Hepatocyte (in vitro differentiated cells): ENCODE measurements around the gene FAM124A. TPM values are rescaled to one million over a fixed set of nuclear protein-coding genes. Genes with fewer than 3 reads are reported as not detected.

Source experiments
- DNase-seq: peaks from one replicate; pipeline ENCODE4 v3.0.0-alpha.2; 2016; ENCODE audit warnings: low spot score
- H2AFZ ChIP-seq: fragments of 200-600 bp; sonication (generic); 2 replicates; pipeline ENCODE4 v1.6.0; 2016; ENCODE audit warnings: antibody characterized with exemption, mild to moderate bottlenecking
- H3K27ac ChIP-seq: fragments of 200-600 bp; sonication (generic); 2 replicates; pipeline ENCODE4 v1.5.1; 2016; ENCODE audit warnings: mild to moderate bottlenecking
- H3K27me3 ChIP-seq: fragments of 200-600 bp; sonication (generic); 2 replicates; pipeline ENCODE4 v1.6.1; 2016
- H3K36me3 ChIP-seq: fragments of 200-600 bp; sonication (generic); replicated peaks from 2 replicates; pipeline ENCODE4 v1.5.1; 2016; ENCODE audit warnings: low read depth; ENCODE audit not compliant: insufficient read depth
- H3K4me1 ChIP-seq: fragments of 200-600 bp; sonication (generic); 2 replicates; pipeline ENCODE4 v1.5.1; 2016; ENCODE audit warnings: mild to moderate bottlenecking, moderate library complexity; ENCODE audit not compliant: insufficient read depth
- H3K4me2 ChIP-seq: fragments of 200-600 bp; sonication (generic); 2 replicates; pipeline ENCODE4 v1.6.0; 2016
- H3K4me3 ChIP-seq: fragments of 200-600 bp; sonication (generic); 2 replicates; pipeline ENCODE4 v1.5.1; 2016; ENCODE audit warnings: mild to moderate bottlenecking
- H3K79me2 ChIP-seq: fragments of 200-600 bp; sonication (generic); 2 replicates; pipeline ENCODE4 v1.6.0; 2017; ENCODE audit warnings: mild to moderate bottlenecking
- H3K9me2 ChIP-seq: fragments of 200-600 bp; sonication (generic); replicated peaks from 2 replicates; pipeline ENCODE4 v1.6.0; 2017; ENCODE audit warnings: mild to moderate bottlenecking; ENCODE audit not compliant: insufficient read depth
- H3K9me3 ChIP-seq: fragments of 200-600 bp; sonication (generic); 2 replicates; pipeline ENCODE4 v1.5.1; 2016; ENCODE audit warnings: low read depth, mild to moderate bottlenecking
- H4K20me1 ChIP-seq: fragments of 200-600 bp; sonication (generic); 2 replicates; pipeline ENCODE4 v1.6.0; 2016; ENCODE audit warnings: mild to moderate bottlenecking; ENCODE audit not compliant: insufficient read depth, poor library complexity, severe bottlenecking
- EZH2 ChIP-seq: fragments of 200-600 bp; sonication (generic); IDR thresholded peaks from 2 replicates; pipeline ENCODE4 v1.6.1; 2016; ENCODE audit warnings: antibody characterized with exemption, mild to moderate bottlenecking, borderline replicate concordance
- EZH2phosphoT487 ChIP-seq: fragments of 200-600 bp; sonication (generic); IDR thresholded peaks from one replicate; pipeline ENCODE4 v1.6.1; 2018; ENCODE audit warnings: antibody characterized with exemption, mild to moderate bottlenecking, low read depth, moderate library complexity; ENCODE audit not compliant: unreplicated experiment, severe bottlenecking
- WGBS: methylation state at CpG from one replicate; pipeline ENCODE4 v1.1.6; 2016; ENCODE audit warnings: low lambda C conversion rate; ENCODE audit errors: missing lambda C conversion rate; 5-methylcytosine and 5-hydroxymethylcytosine counted together
- polyA plus RNA-seq: library from polyadenylated mRNA; unstranded; fragments of >200 nt; fragmentation: Nextera tagmentation; extraction: Ambion mirVana; gene quantifications from 2 replicates; pipeline ENCODE4 v1.2.1, GENCODE V29; 2016
- total RNA-seq: library from RNA; depleted of rRNA; stranded (reverse); fragments of >200 nt; gene quantifications from 2 replicates; pipeline ENCODE4 v1.2.3, GENCODE V29; 2014
- TF ChIP-seq, protein P1 (sequence below): fragments of 200-600 bp; sonication (generic); IDR thresholded peaks from 2 replicates; pipeline ENCODE4 v1.5.1; 2016; ENCODE audit warnings: antibody characterized with exemption, mild to moderate bottlenecking; ENCODE audit not compliant: poor library complexity

FAM124A gene
- total and polyA plus RNA-seq, 2 experiments from 2014 or later, result 0.60 to 1.7 TPM

GRCh38 chr13:51251480-51251879 is 29.3 kb downstream of the FAM124A start:
- DNase-seq, result no peak
- Histone ChIP-seq H3K27ac (no peak overlapping the region), H3K27me3 (no peaks in the 10 kb centered on the region), H3K4me2 (no peak overlapping the region), H3K36me3 (no peaks in the 10 kb centered on the region), H2AFZ (no peak overlapping the region), H3K79me2 (no peaks in the 10 kb centered on the region), H3K9me2 (no peaks in the 10 kb centered on the region), H4K20me1 (no peaks in the 10 kb centered on the region), H3K4me1 (no peaks in the 10 kb centered on the region), H3K4me3 (no peak overlapping the region), H3K9me3 (no peaks in the 10 kb centered on the region)
- WGBS, result 97% methylated on average over 30 of the region's 31 CpGs
- TF ChIP-seq, protein P1, sequence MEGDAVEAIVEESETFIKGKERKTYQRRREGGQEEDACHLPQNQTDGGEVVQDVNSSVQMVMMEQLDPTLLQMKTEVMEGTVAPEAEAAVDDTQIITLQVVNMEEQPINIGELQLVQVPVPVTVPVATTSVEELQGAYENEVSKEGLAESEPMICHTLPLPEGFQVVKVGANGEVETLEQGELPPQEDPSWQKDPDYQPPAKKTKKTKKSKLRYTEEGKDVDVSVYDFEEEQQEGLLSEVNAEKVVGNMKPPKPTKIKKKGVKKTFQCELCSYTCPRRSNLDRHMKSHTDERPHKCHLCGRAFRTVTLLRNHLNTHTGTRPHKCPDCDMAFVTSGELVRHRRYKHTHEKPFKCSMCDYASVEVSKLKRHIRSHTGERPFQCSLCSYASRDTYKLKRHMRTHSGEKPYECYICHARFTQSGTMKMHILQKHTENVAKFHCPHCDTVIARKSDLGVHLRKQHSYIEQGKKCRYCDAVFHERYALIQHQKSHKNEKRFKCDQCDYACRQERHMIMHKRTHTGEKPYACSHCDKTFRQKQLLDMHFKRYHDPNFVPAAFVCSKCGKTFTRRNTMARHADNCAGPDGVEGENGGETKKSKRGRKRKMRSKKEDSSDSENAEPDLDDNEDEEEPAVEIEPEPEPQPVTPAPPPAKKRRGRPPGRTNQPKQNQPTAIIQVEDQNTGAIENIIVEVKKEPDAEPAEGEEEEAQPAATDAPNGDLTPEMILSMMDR, result no peak
- TF ChIP-seq EZH2 (no peak), EZH2phosphoT487 (no peak)

GRCh38 chr13:51252954-51253532 is 30.8 kb downstream of the FAM124A start:
- Histone ChIP-seq H3K27ac (no peak overlapping the region), H2AFZ (no peak overlapping the region), H3K36me3 (no peaks in the 10 kb centered on the region), H3K9me3 (no peaks in the 10 kb centered on the region), H3K4me2 (no peak overlapping the region), H3K79me2 (no peaks in the 10 kb centered on the region), H3K27me3 (no peaks in the 10 kb centered on the region), H4K20me1 (no peaks in the 10 kb centered on the region), H3K4me1 (no peaks in the 10 kb centered on the region), H3K4me3 (no peak overlapping the region), H3K9me2 (no peaks in the 10 kb centered on the region)
- 73% methylated on average over 4 of the region's 4 CpGs for WGBS
- DNase-seq, result no peak
- TF ChIP-seq, protein P1, result no peak
- TF ChIP-seq EZH2, result no peak
- TF ChIP-seq EZH2phosphoT487, result no peak

- no peak overlapping the region for H3K4me3 ChIP-seq
- WGBS, result 88% methylated on average over 1 of the region's 1 CpG
- H3K9me3 ChIP-seq, result no peaks in the 10 kb centered on the region
- no peak overlapping the region for H3K27ac ChIP-seq
- H4K20me1 ChIP-seq, result no peaks in the 10 kb centered on the region
- H3K4me1 ChIP-seq, result no peaks in the 10 kb centered on the region
- no peaks in the 10 kb centered on the region for H3K79me2 ChIP-seq
- no peaks in the 10 kb centered on the region for H3K27me3 ChIP-seq
- H3K9me2 ChIP-seq, result no peaks in the 10 kb centered on the region
- H3K36me3 ChIP-seq, result no peaks in the 10 kb centered on the region
- no peak overlapping the region for H2AFZ ChIP-seq
- no peak overlapping the region for H3K4me2 ChIP-seq
- no peak for DNase-seq
- TF ChIP-seq, protein P1, result no peak
- TF ChIP-seq EZH2phosphoT487, result no peak
Measured at GRCh38 chr13:51255556-51255955, 33.4 kb downstream of the FAM124A start.

- WGBS, result 97% methylated on average over 2 of the region's 2 CpGs
- H3K27ac ChIP-seq, result no peak overlapping the region
- no peak overlapping the region for H2AFZ ChIP-seq
- H3K79me2 ChIP-seq, result no peaks in the 10 kb centered on the region
- no peaks in the 10 kb centered on the region for H3K9me2 ChIP-seq
- no peaks in the 10 kb centered on the region for H3K36me3 ChIP-seq
- H4K20me1 ChIP-seq, result no peaks in the 10 kb centered on the region
- no peak for DNase-seq
- no peak overlapping the region for H3K4me3 ChIP-seq
- no peaks in the 10 kb centered on the region for H3K4me1 ChIP-seq
- H3K27me3 ChIP-seq, result no peaks in the 10 kb centered on the region
- no peak for TF ChIP-seq EZH2
- TF ChIP-seq EZH2phosphoT487, result no peak
- TF ChIP-seq, protein P1, result no peak
- no peak overlapping the region for H3K4me2 ChIP-seq
- H3K9me3 ChIP-seq, result no peaks in the 10 kb centered on the region
Measured at GRCh38 chr13:51257187-51257586, 35.0 kb downstream of the FAM124A start.
